HEK293 (cell line): ENCODE results near the gene IRAK3.
"Not testable (repeated sequence)": the region's sequence is repeated elsewhere in the genome, so short reads cannot be mapped to it uniquely, and the experiment has no call there.

Experiments used
- ZNF121 ChIP-seq: fragments of 450-650 bp; formaldehyde crosslinking; IDR thresholded peaks from 2 replicates; pipeline ENCODE4 v1.5.1; 2016; ENCODE audit warnings: missing biosample characterization, missing genetic modification characterization
- TF ChIP-seq, protein P1 (sequence below): fragments of 450-650 bp; formaldehyde crosslinking; IDR thresholded peaks from 2 replicates; pipeline ENCODE4 v1.5.1; 2016; ENCODE audit warnings: missing biosample characterization, missing genetic modification characterization

GRCh38 chr12:66213011-66213410 is 24.0 kb downstream of the IRAK3 start:
- TF ChIP-seq, protein P1, sequence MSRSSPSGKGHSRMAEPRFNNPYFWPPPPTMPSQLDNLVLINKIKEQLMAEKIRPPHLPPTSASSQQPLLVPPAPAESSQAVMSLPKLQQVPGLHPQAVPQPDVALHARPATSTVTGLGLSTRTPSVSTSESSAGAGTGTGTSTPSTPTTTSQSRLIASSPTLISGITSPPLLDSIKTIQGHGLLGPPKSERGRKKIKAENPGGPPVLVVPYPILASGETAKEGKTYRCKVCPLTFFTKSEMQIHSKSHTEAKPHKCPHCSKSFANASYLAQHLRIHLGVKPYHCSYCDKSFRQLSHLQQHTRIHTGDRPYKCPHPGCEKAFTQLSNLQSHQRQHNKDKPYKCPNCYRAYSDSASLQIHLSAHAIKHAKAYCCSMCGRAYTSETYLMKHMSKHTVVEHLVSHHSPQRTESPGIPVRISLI: not testable (repeated sequence)
- TF ChIP-seq ZNF121 (tag by site-specific recombination): not testable (repeated sequence)
